HepG2 (cell line): ENCODE data around the gene RAB17.

Source experiments
- CCAR2 ChIP-seq: fragments of 200-400 bp; formaldehyde crosslinking; optimal IDR thresholded peaks from 2 replicates; pipeline ENCODE3; 2018; ENCODE audit warnings: low read depth, mild to moderate bottlenecking, low read length, moderate library complexity
- MXD4 ChIP-seq: IDR thresholded peaks from 2 replicates; pipeline ENCODE4 v1.6.1; 2016; ENCODE audit warnings: mild to moderate bottlenecking, missing biosample characterization, missing genetic modification reagents
- RXRA ChIP-seq: sonication (generic); formaldehyde crosslinking; IDR thresholded peaks from 2 replicates; pipeline ENCODE4 v1.5.1; 2020; ENCODE audit warnings: missing genetic modification reagents
- ZFP36L1 ChIP-seq: sonication (generic); formaldehyde crosslinking; IDR thresholded peaks from 2 replicates; pipeline ENCODE4 v1.8.0; 2022; ENCODE audit warnings: mild to moderate bottlenecking, missing genetic modification reagents, moderate library complexity
- TF ChIP-seq, protein P1 (sequence below): sonication (generic); formaldehyde crosslinking; IDR thresholded peaks from 2 replicates; pipeline ENCODE4 v1.9.0; 2021; ENCODE audit warnings: missing genetic modification reagents, mild to moderate bottlenecking, borderline replicate concordance

DNA sequence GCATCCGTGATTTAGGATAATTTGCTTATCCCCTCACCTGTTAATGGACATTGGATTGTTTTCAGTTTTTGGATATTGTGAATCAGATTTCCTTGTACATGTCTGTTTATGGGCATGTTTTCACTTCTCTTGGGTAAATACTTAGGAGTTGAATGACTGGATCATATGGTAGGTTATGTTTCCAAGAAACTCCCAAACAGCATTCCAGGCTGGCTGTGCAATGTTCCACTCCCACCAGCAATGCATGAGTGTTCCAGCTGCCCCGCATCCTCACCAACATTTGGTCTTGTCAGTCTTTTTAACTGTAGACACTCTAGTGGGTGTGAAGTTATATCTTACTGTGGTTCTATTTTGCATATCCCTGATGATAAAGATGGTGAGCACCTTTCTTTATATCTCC is 27.9 kb upstream of the RAB17 start:
- TF ChIP-seq, protein P1, sequence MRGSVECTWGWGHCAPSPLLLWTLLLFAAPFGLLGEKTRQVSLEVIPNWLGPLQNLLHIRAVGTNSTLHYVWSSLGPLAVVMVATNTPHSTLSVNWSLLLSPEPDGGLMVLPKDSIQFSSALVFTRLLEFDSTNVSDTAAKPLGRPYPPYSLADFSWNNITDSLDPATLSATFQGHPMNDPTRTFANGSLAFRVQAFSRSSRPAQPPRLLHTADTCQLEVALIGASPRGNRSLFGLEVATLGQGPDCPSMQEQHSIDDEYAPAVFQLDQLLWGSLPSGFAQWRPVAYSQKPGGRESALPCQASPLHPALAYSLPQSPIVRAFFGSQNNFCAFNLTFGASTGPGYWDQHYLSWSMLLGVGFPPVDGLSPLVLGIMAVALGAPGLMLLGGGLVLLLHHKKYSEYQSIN (CRISPR knock-in tag), result no peak
- TF ChIP-seq MXD4 (CRISPR knock-in tag), result no peak
- no peak for TF ChIP-seq RXRA (CRISPR knock-in tag)
- no peak for TF ChIP-seq CCAR2
- TF ChIP-seq ZFP36L1, result no peak
